Measurements from ENCODE around the gene WDR7.

WDR7 gene

DNA sequence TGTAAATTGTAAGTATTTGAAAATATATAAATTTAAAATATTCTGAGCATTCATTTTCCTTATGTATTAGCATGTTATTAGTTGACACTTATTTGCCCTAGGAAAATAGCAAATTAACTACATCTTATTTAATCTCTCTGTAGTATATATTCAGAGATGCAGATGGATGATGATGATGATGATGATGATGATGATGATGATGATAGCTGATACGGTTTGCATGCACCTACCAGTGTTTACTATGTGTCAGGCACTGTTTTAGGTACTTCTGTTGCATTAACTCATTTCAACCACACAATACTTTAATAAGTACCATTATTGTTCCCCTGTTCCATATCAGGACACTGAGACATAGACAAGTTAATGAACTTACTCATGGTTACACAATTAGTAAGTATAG is 304.3 kb downstream of the WDR7 start:
- peaks cover 10% of the 10 kb centered on the region for H3K4me1 ChIP-seq (ENCODE audit: insufficient read depth, low read length)
- no peak overlapping the region for H2AFZ ChIP-seq (ENCODE audit: low read depth, low read length)
- H3K27me3 ChIP-seq (ENCODE audit: insufficient read depth, low read length), result no peaks in the 10 kb centered on the region
- H3K4me3 ChIP-seq (ENCODE audit: low read length), result no peak overlapping the region
- H3K36me3 ChIP-seq (ENCODE audit: insufficient read depth, low read length), result no peaks in the 10 kb centered on the region
- no peaks in the 10 kb centered on the region for H3K9me3 ChIP-seq (ENCODE audit: low read length)

DNA sequence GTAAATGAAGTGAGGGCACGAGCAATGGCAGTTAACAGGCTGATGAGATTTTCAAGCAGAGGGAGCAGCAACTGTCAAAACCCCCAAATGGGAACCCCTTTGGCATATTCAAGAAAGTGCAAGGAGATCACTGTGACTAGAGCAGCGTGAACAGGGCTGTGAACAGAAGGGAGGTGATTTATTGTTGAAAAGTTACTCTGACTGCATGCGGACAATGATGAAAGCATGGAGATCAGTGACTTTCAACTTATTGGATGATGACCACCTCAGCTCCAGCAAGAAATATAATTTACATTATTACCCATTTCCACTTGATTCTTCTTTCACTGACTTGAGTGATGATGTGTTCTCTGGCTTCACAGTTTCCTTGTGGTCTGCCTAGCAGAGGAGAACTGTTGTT is 308.0 kb downstream of the WDR7 start:
- no peaks in the 10 kb centered on the region for H3K36me3 ChIP-seq (ENCODE audit: insufficient read depth, low read length)
- peaks cover 7% of the 10 kb centered on the region for H3K4me1 ChIP-seq (ENCODE audit: insufficient read depth, low read length)
- no peaks in the 10 kb centered on the region for H3K27me3 ChIP-seq (ENCODE audit: insufficient read depth, low read length)
- no peaks in the 10 kb centered on the region for H3K9me3 ChIP-seq (ENCODE audit: low read length)
- no peak overlapping the region for H3K4me3 ChIP-seq (ENCODE audit: low read length)
- H2AFZ ChIP-seq (ENCODE audit: low read depth, low read length), result no peak overlapping the region

DNA sequence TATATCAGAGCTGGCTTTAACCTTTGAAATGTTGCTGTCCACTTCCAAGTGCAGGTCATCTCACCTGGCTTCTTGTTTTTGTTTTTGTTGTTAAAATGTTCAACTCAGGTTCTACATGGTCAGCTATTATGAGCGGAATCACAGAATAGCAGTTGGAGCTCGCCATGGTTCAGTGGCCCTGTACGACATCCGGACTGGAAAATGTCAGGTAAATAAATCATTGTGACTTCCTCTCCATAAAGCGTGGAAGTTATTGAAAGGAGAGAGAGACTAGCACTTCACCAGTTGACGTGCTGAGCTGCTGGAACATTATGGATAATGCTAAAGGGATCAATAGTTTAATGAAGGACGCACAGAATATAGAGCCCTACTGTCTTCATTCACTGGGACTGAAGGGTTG is 311.2 kb downstream of the WDR7 start:
- no peak overlapping the region for H2AFZ ChIP-seq (ENCODE audit: low read depth, low read length)
- peaks cover 7% of the 10 kb centered on the region for H3K4me1 ChIP-seq (ENCODE audit: insufficient read depth, low read length)
- H3K27me3 ChIP-seq (ENCODE audit: insufficient read depth, low read length), result no peaks in the 10 kb centered on the region
- no peaks in the 10 kb centered on the region for H3K9me3 ChIP-seq (ENCODE audit: low read length)
- no peaks in the 10 kb centered on the region for H3K36me3 ChIP-seq (ENCODE audit: insufficient read depth, low read length)
- no peak overlapping the region for H3K4me3 ChIP-seq (ENCODE audit: low read length)

DNA sequence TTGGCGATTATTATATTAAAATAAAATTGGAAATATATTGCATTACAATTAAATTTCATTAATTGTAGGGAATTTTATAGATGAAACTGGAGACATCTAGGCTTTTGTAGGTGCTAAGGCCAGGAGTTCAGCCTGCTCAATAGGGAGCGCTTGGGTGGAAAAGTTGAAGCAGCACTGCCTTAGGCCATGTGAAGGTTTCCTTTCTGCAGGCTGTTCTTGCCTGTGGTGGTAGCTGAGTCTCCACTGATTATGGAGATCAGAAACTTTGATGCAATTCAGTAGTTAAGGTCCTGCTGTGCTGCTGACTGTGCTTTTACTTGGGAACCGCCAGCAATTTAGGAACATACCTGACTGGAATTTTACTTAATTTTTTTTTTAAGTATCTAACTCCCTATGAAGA is 315.9 kb downstream of the WDR7 start:
- peaks cover 7% of the 10 kb centered on the region for H3K4me1 ChIP-seq (ENCODE audit: insufficient read depth, low read length)
- no peaks in the 10 kb centered on the region for H3K9me3 ChIP-seq (ENCODE audit: low read length)
- H2AFZ ChIP-seq (ENCODE audit: low read depth, low read length), result no peak overlapping the region
- H3K4me3 ChIP-seq (ENCODE audit: low read length), result no peak overlapping the region
- H3K36me3 ChIP-seq (ENCODE audit: insufficient read depth, low read length), result no peaks in the 10 kb centered on the region
- no peaks in the 10 kb centered on the region for H3K27me3 ChIP-seq (ENCODE audit: insufficient read depth, low read length)

DNA sequence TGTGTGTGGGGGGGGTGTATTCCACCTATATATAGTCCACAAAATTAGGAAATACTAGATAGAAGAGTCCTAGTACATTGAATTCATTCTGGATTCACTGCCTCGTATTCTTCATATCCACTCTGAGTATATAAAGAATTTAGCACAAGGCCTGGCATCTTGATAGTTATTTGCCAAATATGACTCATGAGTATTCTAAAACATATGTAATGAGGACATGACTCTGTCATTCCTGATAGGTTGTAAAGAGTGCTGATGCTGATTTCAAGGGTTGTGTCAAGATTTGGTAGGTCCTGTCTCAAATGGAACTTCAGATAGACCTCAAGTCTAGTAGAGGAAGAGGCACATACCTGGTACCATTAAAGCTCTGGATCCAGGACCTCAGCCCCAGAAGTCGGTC is 322.3 kb downstream of the WDR7 start:
- no peaks in the 10 kb centered on the region for H3K9me3 ChIP-seq (ENCODE audit: low read length)

DNA sequence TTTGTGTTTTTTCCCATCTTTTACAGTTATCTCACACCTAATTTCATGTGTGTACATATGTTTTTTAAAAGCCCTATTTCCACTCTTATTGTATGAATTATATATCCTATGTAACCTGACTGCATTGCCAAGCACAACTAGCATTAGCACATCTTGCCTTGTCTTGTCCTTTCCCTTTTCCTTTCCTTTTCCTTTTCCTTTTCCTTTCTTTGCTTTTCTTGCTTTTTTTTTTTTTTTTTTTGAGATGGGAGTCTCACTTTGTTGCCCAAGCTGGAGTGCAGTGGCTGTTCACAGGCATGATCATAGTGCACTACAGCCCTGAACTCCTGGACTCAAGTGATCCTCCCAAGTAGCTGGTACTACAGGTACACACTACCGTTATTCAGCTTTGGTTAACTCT is 323.0 kb downstream of the WDR7 start:
- Histone ChIP-seq H3K36me3 (ENCODE audit: insufficient read depth, low read length) (no peaks in the 10 kb centered on the region), H2AFZ (ENCODE audit: low read depth, low read length) (no peak overlapping the region), H3K9me3 (ENCODE audit: low read length) (no peaks in the 10 kb centered on the region), H3K4me1 (ENCODE audit: insufficient read depth, low read length) (no peaks in the 10 kb centered on the region), H3K4me3 (ENCODE audit: low read length) (no peak overlapping the region), H3K27me3 (ENCODE audit: insufficient read depth, low read length) (no peaks in the 10 kb centered on the region)

More for the DNA sequence above, 322.3 kb downstream of the WDR7 start:
- H3K27me3 ChIP-seq (ENCODE audit: insufficient read depth, low read length), result no peaks in the 10 kb centered on the region
- H3K4me3 ChIP-seq (ENCODE audit: low read length), result no peak overlapping the region
- H2AFZ ChIP-seq (ENCODE audit: low read depth, low read length), result no peak overlapping the region
- no peaks in the 10 kb centered on the region for H3K36me3 ChIP-seq (ENCODE audit: insufficient read depth, low read length)
- H3K4me1 ChIP-seq (ENCODE audit: insufficient read depth, low read length), result no peaks in the 10 kb centered on the region

DNA sequence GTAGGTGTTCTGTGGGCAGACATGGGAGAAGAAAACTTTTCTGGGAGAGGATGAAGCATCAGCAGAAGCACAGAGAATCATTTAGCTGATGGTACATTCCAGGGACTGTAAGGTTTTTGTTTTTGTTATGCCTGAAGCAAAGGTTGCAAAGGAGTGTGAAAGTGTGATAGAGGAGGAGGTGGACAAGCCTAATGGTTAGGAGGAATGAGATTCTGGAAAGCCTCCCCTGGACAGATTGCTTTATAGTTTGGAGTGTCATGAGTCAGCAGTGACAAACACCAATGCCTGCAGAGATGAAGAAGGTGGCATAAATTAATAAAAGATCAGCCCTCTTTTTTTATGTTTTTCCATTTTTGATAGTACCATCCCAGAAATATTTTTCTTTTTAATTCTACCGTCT is 324.1 kb downstream of the WDR7 start:
- H3K4me1 ChIP-seq (ENCODE audit: insufficient read depth, low read length), result no peaks in the 10 kb centered on the region
- no peaks in the 10 kb centered on the region for H3K27me3 ChIP-seq (ENCODE audit: insufficient read depth, low read length)
- H3K9me3 ChIP-seq (ENCODE audit: low read length), result no peaks in the 10 kb centered on the region
- H2AFZ ChIP-seq (ENCODE audit: low read depth, low read length), result no peak overlapping the region
- no peak overlapping the region for H3K4me3 ChIP-seq (ENCODE audit: low read length)
- H3K36me3 ChIP-seq (ENCODE audit: insufficient read depth, low read length), result no peaks in the 10 kb centered on the region

DNA sequence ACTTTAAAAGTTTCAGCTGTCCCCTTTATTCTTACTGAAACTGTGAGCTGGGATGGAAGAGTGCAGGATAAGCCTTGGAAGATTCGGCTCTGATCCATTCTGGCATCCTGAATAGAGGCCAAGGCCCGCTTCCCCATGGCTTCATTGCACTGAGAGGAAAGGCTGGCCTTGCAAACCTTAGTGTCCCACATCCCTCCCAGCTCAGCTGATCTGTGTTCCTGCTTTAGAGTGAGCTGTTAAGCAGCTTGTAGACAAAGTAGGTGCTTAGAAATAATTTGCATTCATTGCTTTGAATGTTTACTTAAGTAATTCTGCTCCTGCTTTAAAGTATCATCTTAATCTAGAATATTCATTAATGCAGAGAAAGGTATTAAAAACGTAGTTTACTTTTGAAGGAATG is 326.1 kb downstream of the WDR7 start:
- Histone ChIP-seq H3K27me3 (ENCODE audit: insufficient read depth, low read length) (no peaks in the 10 kb centered on the region), H3K4me1 (ENCODE audit: insufficient read depth, low read length) (no peaks in the 10 kb centered on the region), H3K36me3 (ENCODE audit: insufficient read depth, low read length) (no peaks in the 10 kb centered on the region), H2AFZ (ENCODE audit: low read depth, low read length) (no peak overlapping the region), H3K4me3 (ENCODE audit: low read length) (no peak overlapping the region), H3K9me3 (ENCODE audit: low read length) (no peaks in the 10 kb centered on the region)

DNA sequence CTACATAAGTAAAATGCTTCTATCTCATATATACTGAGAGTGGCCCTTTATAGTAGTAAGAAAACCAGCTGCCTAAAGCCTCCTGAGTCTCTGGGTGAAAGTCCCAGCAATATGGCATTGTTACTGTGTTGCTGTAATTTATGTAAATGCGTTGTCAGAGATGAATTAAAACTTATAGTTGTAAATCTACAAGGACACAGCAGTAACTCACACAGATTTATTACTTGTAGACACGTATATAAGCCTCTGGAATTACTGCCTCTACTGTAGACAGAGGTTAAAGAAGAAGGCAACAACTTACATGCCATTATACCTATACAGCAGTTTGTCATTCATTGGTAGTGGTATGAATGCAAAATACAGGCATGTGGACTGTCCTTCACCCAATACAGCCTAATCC is 326.6 kb downstream of the WDR7 start:
- no peaks in the 10 kb centered on the region for H3K9me3 ChIP-seq (ENCODE audit: low read length)
- peaks cover 4% of the 10 kb centered on the region for H3K4me1 ChIP-seq (ENCODE audit: insufficient read depth, low read length)
- no peak overlapping the region for H2AFZ ChIP-seq (ENCODE audit: low read depth, low read length)
- H3K27me3 ChIP-seq (ENCODE audit: insufficient read depth, low read length), result no peaks in the 10 kb centered on the region
- H3K4me3 ChIP-seq (ENCODE audit: low read length), result no peak overlapping the region
- no peaks in the 10 kb centered on the region for H3K36me3 ChIP-seq (ENCODE audit: insufficient read depth, low read length)

DNA sequence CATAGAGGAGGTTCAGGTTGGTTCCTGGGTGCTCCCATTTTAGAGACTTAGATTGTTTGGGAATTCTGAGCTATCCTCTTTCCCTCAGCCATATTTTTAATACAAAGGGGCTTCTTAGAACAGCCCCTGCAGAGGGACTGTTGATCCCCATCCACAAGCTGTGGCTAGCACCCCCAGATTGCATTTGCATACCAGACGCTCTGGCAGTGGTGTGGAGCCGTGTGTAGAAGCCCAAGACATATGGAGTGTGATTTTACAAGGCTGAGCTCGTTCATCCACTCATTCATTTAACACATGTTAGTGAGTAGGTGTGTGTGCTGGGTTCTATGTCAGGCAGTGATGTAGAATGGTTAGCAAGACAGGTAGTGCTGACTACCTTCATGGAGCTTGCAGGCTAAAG is 329.0 kb downstream of the WDR7 start:
- Histone ChIP-seq H3K27me3 (ENCODE audit: insufficient read depth, low read length) (no peaks in the 10 kb centered on the region), H3K9me3 (ENCODE audit: low read length) (no peaks in the 10 kb centered on the region), H3K4me1 (ENCODE audit: insufficient read depth, low read length) (peaks cover 8% of the 10 kb centered on the region), H3K4me3 (ENCODE audit: low read length) (no peak overlapping the region), H3K36me3 (ENCODE audit: insufficient read depth, low read length) (no peaks in the 10 kb centered on the region), H2AFZ (ENCODE audit: low read depth, low read length) (no peak overlapping the region)

DNA sequence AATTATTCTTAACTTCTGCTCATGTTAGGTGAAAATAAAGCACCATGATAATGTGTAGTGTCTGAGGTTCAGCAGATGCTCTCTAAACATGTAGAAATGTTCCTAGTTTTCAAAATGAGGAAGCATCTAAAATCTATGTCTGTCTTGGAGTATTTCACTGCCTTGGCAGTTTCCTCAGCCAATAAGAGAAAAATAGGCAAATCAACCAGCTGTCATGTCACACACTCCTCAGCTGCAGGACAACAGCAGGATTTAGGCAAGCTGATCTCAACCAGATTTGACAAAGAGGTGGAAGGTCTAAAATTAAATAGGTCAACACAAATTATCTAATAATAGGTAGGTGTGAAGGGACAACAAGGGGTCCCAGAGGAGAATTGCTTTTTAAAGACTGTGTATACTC is 331.6 kb downstream of the WDR7 start:
- Histone ChIP-seq H3K36me3 (ENCODE audit: insufficient read depth, low read length) (no peaks in the 10 kb centered on the region), H3K9me3 (ENCODE audit: low read length) (no peaks in the 10 kb centered on the region), H3K4me3 (ENCODE audit: low read length) (no peak overlapping the region), H2AFZ (ENCODE audit: low read depth, low read length) (no peak overlapping the region), H3K27me3 (ENCODE audit: insufficient read depth, low read length) (no peaks in the 10 kb centered on the region), H3K4me1 (ENCODE audit: insufficient read depth, low read length) (peaks cover 18% of the 10 kb centered on the region)

DNA sequence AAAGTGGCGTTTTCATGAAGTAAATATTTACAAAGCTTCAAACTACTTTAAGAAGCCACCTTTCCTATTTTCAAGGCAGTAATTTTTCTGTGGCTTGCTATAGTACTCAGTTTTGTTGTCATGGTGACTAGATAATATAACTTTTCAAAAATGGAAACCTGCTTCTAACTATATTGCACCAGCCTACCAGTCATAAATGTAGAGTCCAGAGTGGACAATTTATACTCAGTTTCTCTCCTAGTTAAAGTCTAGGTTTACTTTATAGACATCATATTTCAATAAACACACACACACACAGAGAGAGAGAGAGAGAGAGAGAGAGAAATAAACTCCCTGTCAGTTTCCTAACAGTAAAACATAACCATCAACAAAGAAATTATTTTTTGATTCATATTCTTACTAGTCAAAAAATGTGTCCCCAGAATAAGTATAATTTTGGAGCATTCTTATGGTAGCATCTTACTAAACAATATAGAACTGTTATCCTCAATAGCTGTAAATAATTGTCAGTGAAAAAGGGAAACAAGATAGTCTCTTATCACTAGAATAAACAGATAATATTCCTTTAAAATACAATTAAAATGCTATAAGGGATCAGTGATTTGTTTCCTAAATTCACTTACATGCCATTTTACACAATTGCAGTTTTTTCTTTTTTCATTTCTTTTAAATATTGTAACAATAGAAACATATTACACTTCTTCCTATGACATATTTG is 332.3 kb downstream of the WDR7 start:
- Histone ChIP-seq H3K27me3 (ENCODE audit: insufficient read depth, low read length) (no peaks in the 10 kb centered on the region), H3K36me3 (ENCODE audit: insufficient read depth, low read length) (no peaks in the 10 kb centered on the region), H3K4me3 (ENCODE audit: low read length) (no peak overlapping the region), H2AFZ (ENCODE audit: low read depth, low read length) (no peak overlapping the region), H3K4me1 (ENCODE audit: insufficient read depth, low read length) (peaks cover 18% of the 10 kb centered on the region), H3K9me3 (ENCODE audit: low read length) (no peaks in the 10 kb centered on the region)

DNA sequence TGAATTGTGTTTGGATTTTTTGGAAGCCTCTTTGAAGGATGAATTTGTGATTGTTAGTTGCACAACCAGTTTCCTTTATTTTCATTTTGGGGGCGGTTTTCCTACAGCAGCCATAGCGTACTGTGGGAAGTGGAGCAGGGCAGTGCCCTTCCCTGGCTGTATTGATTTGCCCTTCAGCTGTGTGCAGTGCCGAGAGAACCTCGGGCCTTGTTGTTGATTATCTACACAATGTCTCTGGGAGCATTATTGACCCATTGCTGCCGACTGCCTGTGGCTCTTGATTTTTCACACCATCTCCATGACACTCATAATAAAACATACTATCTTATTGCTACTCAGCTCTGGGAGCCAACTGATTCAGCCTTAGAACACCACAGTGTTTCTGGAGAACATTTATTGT is 333.6 kb downstream of the WDR7 start:
- Histone ChIP-seq H3K4me3 (ENCODE audit: low read length) (no peak overlapping the region), H3K27me3 (ENCODE audit: insufficient read depth, low read length) (no peaks in the 10 kb centered on the region), H2AFZ (ENCODE audit: low read depth, low read length) (no peak overlapping the region), H3K9me3 (ENCODE audit: low read length) (no peaks in the 10 kb centered on the region), H3K4me1 (ENCODE audit: insufficient read depth, low read length) (peaks cover 18% of the 10 kb centered on the region), H3K36me3 (ENCODE audit: insufficient read depth, low read length) (no peaks in the 10 kb centered on the region)

DNA sequence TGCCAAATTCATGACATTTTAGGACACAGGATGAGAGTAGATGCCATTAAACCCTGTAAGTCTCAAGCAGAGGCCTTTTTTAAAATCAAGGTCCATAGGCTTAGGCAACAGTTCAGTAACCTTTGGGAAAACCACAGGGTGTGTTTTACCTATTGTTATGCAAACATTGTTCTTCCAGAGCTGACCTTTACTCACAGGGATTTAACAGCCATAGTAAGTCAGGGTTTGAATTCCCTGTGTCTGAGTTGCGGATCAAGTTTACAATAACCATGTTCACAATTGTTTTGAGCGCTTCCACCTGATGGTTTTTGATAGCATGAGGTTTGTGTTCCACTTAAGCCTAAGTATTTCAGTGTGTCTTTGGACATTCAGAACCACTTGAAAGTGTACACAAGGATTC is 335.7 kb downstream of the WDR7 start:
- no peak overlapping the region for H2AFZ ChIP-seq (ENCODE audit: low read depth, low read length)
- no peaks in the 10 kb centered on the region for H3K36me3 ChIP-seq (ENCODE audit: insufficient read depth, low read length)
- H3K9me3 ChIP-seq (ENCODE audit: low read length), result no peaks in the 10 kb centered on the region
- H3K27me3 ChIP-seq (ENCODE audit: insufficient read depth, low read length), result no peaks in the 10 kb centered on the region
- H3K4me1 ChIP-seq (ENCODE audit: insufficient read depth, low read length), result peaks cover 18% of the 10 kb centered on the region
- H3K4me3 ChIP-seq (ENCODE audit: low read length), result no peak overlapping the region

Measured in neuron (in vitro differentiated cells).